ENCODE data around the gene TGFB1I1.

The TGFB1I1 gene

DNA sequence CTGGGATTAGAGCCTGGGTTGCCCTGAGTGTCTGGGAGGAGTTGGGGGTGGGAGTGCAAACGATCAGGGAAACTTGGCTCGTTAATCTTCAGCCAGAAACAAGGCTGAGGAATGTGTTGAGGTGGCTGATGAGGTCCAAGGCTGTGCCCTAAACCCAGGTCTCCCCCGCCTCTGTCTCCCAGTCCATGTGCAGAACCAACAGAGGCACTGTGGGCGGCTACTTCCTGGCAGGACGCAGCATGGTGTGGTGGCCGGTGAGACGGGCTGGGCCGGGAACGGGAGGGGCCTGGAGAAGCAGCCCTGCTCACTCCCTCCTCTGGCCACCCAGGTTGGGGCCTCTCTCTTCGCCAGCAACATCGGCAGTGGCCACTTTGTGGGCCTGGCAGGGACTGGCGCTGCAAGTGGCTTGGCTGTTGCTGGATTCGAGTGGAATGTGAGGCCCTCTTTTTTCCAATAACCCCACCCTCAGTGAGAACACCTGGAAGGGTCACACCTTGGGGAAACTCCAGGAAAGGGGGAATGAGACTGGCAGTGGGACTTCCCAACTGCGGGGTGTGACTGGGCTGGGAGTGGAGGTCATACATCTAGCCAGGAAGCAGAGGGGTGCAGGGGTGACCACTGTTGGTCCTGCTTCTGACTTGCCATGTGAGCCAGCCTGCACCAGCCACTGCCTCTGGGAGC, 12.7 kb downstream of the TGFB1I1 start:
- TF ChIP-seq CTCF (IDR thresholded peaks at IDR 0.05; ENCODE audit: control insufficient read depth, insufficient read depth, low read depth, low read length, missing control alignments) = no peak

GRCh38 chr16:31485571-31485970, 13.6 kb downstream of the TGFB1I1 start:
- no peak for DNase-seq (ENCODE audit: low read depth)
- no peak overlapping the region for H3K4me3 ChIP-seq (ENCODE audit: control insufficient read depth, low read depth, low read length)
- no peak for TF ChIP-seq CTCF (IDR thresholded peaks at IDR 0.05; ENCODE audit: control insufficient read depth, insufficient read depth, low read depth, low read length, missing control alignments)

More for the DNA sequence above, 12.7 kb downstream of the TGFB1I1 start:
- no peak for DNase-seq (ENCODE audit: low read depth)
- H3K4me3 ChIP-seq (ENCODE audit: control insufficient read depth, low read depth, low read length) = no peak overlapping the region

- TF ChIP-seq CTCF (IDR thresholded peaks at IDR 0.05; ENCODE audit: control insufficient read depth, insufficient read depth, low read depth, low read length, missing control alignments) = no peak
- no peak overlapping the region for H3K4me3 ChIP-seq (ENCODE audit: control insufficient read depth, low read depth, low read length)
- DNase-seq (ENCODE audit: low read depth) = no peak
Measured at GRCh38 chr16:31486045-31486444, 14.1 kb downstream of the TGFB1I1 start.

DNA sequence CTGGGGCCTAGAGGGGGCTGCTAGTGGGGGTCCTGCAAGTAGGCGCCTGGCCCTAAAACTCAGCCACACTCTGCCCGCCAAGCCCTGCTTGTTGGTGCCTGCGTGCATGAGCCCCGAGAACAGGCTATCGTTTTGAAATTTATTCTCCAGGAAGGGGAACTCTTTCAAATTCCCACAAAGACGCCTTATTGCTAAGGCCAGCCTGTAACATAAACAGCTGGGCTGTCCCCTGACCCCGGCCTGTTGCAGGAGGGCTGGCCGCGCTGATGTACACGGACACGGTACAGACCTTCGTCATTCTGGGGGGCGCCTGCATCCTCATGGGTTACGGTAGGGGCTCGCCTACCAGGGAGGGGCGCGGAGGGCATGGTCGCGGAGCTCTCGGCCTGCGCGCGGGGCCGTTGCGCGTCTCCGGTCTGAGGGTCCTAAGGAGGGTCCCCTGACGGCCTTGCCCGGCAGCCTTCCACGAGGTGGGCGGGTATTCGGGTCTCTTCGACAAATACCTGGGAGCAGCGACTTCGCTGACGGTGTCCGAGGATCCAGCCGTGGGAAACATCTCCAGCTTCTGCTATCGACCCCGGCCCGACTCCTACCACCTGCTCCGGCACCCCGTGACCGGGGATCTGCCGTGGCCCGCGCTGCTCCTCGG, 15.2 kb downstream of the TGFB1I1 start:
- no peak for TF ChIP-seq CTCF (IDR thresholded peaks at IDR 0.05; ENCODE audit: control insufficient read depth, insufficient read depth, low read depth, low read length, missing control alignments)
- DNase-seq (ENCODE audit: low read depth) = no peak
- peak overlapping the region; percentile 45 for H3K4me3 ChIP-seq (ENCODE audit: control insufficient read depth, low read depth, low read length)

DNA sequence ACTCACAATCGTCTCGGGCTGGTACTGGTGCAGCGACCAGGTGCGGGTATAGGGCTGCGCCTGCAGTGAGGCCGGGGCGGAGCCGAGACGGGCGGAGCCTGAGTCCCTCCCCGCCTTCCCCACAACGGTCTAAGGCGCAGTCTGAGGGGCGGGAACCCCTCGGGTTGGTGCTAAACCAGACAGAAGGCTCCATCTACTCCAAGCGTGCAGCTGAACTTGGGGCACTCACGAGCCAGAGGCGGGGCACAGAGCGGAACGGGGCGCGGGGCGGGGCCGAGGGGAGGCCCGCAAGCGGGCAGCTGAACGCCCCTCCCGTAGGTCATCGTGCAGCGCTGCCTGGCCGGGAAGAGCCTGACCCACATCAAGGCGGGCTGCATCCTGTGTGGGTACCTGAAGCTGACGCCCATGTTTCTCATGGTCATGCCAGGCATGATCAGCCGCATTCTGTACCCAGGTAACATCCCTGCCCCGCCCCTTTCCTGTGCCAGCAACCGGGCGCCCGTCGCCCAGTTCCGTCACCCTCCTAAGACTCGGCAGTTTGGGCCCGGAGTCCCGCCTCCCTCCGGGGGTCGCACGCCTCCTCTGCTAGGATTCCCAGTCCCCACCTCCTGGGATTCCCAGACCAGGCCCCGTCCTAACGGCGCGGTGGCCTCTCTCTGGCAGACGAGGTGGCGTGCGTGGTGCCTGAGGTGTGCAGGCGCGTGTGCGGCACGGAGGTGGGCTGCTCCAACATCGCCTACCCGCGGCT, 15.9 kb downstream of the TGFB1I1 start:
- no peak for TF ChIP-seq CTCF (IDR thresholded peaks at IDR 0.05; ENCODE audit: control insufficient read depth, insufficient read depth, low read depth, low read length, missing control alignments)
- no peak for DNase-seq (ENCODE audit: low read depth)
- peak overlapping the region; percentile 45 for H3K4me3 ChIP-seq (ENCODE audit: control insufficient read depth, low read depth, low read length)

DNA sequence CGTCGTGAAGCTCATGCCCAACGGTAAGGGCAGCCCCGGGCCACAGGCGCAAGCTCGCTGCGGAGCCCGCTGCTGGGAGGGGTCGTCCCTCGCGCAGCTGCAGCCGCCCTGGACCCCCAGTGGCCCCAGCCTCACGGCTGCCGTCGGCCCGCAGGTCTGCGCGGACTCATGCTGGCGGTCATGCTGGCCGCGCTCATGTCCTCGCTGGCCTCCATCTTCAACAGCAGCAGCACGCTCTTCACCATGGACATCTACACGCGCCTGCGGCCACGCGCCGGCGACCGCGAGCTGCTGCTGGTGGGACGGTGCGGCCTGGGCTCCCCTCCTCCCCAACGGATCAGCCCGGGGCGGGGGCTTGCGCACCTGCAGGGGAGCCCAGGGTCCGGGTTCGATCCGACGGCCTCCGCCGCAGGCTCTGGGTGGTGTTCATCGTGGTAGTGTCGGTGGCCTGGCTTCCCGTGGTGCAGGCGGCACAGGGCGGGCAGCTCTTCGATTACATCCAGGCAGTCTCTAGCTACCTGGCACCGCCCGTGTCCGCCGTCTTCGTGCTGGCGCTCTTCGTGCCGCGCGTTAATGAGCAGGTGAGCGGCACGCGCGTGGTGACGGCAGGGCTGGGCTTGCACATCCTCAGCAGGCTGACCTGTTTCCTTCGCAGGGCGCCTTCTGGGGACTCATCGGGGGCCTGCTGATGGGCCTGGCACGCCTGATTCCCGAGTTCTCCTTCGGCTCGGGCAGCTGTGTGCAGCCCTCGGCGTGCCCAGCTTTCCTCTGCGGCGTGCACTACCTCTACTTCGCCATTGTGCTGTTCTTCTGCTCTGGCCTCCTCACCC, 16.7 kb downstream of the TGFB1I1 start:
- DNase-seq (ENCODE audit: low read depth) = no peak
- no peak for TF ChIP-seq CTCF (IDR thresholded peaks at IDR 0.05; ENCODE audit: control insufficient read depth, insufficient read depth, low read depth, low read length, missing control alignments)
- H3K4me3 ChIP-seq (ENCODE audit: control insufficient read depth, low read depth, low read length) = peak overlapping the region; percentile 45
